A549 (cell line): ENCODE results near the gene C8G.

ENCODE experiments used
- CBX8 ChIP-seq: fragments of 200-600 bp; sonication (generic); IDR thresholded peaks from 2 replicates; pipeline ENCODE4 v1.6.1; 2016
- CTCF ChIP-seq: fragments of >200 bp; sonication (Bioruptor Twin); formaldehyde crosslinking; IDR thresholded peaks from 3 replicates; pipeline ENCODE4 v1.5.1; 2016
- ESRRA ChIP-seq: fragments of 150-350 bp; IDR thresholded peaks from 2 replicates; pipeline ENCODE4 v1.6.1; 2014; ENCODE audit warnings: mild to moderate bottlenecking, low read length, borderline replicate concordance
- JUNB ChIP-seq: fragments of >200 bp; sonication (Bioruptor Twin); formaldehyde crosslinking; IDR thresholded peaks from 2 replicates; pipeline ENCODE4 v1.6.1; 2016
- NFE2L2 ChIP-seq: fragments of 150-350 bp; conservative IDR thresholded peaks from 2 replicates; pipeline ENCODE4 v1.6.1; 2014; ENCODE audit warnings: low read length
- POLR2A ChIP-seq: IDR thresholded peaks from 2 replicates; pipeline ENCODE4 v1.6.1; 2012; ENCODE audit warnings: mild to moderate bottlenecking, low read length
- POLR2AphosphoS2 ChIP-seq: conservative IDR thresholded peaks from 2 replicates; pipeline ENCODE4 v1.6.1; 2012; ENCODE audit warnings: low read length, improper control_type of control experiment, inconsistent platforms
- RFX5 ChIP-seq: fragments of 450-650 bp; IDR thresholded peaks from 2 replicates; pipeline ENCODE4 v1.7.1; 2014; ENCODE audit warnings: antibody characterized with exemption, mild to moderate bottlenecking, moderate library complexity
- RNF2 ChIP-seq: fragments of 200-600 bp; sonication (generic); IDR thresholded peaks from 2 replicates; pipeline ENCODE4 v1.6.1; 2016; ENCODE audit warnings: low read depth, mild to moderate bottlenecking, antibody characterized with exemption, moderate library complexity, borderline replicate concordance
- SREBF2 ChIP-seq: fragments of 450-650 bp; IDR thresholded peaks from 2 replicates; pipeline ENCODE4 v1.6.1; 2014; ENCODE audit warnings: mild to moderate bottlenecking, moderate library complexity
- USF2 ChIP-seq: fragments of 450-650 bp; IDR thresholded peaks from 2 replicates; pipeline ENCODE4 v1.6.1; 2014; ENCODE audit warnings: antibody characterized with exemption
- ZFP36 ChIP-seq: fragments of 450-650 bp; IDR thresholded peaks from 2 replicates; pipeline ENCODE4 v1.6.1; 2014; ENCODE audit warnings: borderline replicate concordance; ENCODE audit not compliant: partially characterized antibody

- TF ChIP-seq POLR2A (no peak), ZFP36 (no peak), USF2 (no peak), CTCF (no peak), POLR2AphosphoS2 (no peak), CBX8 (no peak), RFX5 (no peak), RNF2 (no peak), SREBF2 (no peak), ESRRA (no peak), NFE2L2 (no peak), JUNB (no peak)
Measured at GRCh38 chr9:136974817-136975535, 29.9 kb downstream of the C8G start.
